K562 (cell line): Measurements from ENCODE around the gene PRRT1. TPM values are rescaled to one million over a fixed set of nuclear protein-coding genes. Genes with fewer than 3 reads are reported as not detected.

Experiments used
- ESRRB ChIP-seq: fragments of 250-450 bp; sonication (Bioruptor Pico); IDR thresholded peaks from 2 replicates; pipeline ENCODE4 v1.5.0; 2020; ENCODE audit warnings: mild to moderate bottlenecking, moderate library complexity, borderline replicate concordance
- ETV5 ChIP-seq: sonication (generic); formaldehyde crosslinking; IDR thresholded peaks from 2 replicates; pipeline ENCODE4 v1.4.0; 2020; ENCODE audit warnings: low read depth, mild to moderate bottlenecking, missing genetic modification reagents
- GTF2E2 ChIP-seq: fragments of 200-800 bp; sonication (Bioruptor generic); IDR thresholded peaks from 2 replicates; pipeline ENCODE4 v1.6.1; 2016; ENCODE audit warnings: missing genetic modification characterization, missing compliant biosample characterization
- HDAC8 ChIP-seq: fragments of 450-650 bp; IDR thresholded peaks from 2 replicates; pipeline ENCODE4 v1.6.1; 2016; ENCODE audit warnings: mild to moderate bottlenecking, missing genetic modification characterization, moderate library complexity, missing compliant biosample characterization
- KLF10 ChIP-seq: fragments of 250-450 bp; sonication (Bioruptor Pico); IDR thresholded peaks from 2 replicates; pipeline ENCODE4 v1.6.1; 2021; ENCODE audit warnings: matching md5 sums
- NCOA4 ChIP-seq: fragments of 450-650 bp; IDR thresholded peaks from 2 replicates; pipeline ENCODE4 v1.6.1; 2018; ENCODE audit warnings: mild to moderate bottlenecking; ENCODE audit not compliant: partially characterized antibody
- NONO ChIP-seq, 2 experiments: fragments of 200-400 bp in 1 of 2; fragments of 450-650 bp in 1 of 2; formaldehyde crosslinking in 1 of 2; IDR thresholded peaks; 2 replicates each; pipeline ENCODE4 v1.6.1; 2017; ENCODE audit warnings: low read depth in 2 of 2, mild to moderate bottlenecking in 2 of 2, moderate library complexity in 2 of 2, low read length in 1 of 2
- NR3C1 ChIP-seq: sonication (generic); formaldehyde crosslinking; IDR thresholded peaks from 2 replicates; pipeline ENCODE4 v1.8.1; 2022; ENCODE audit warnings: missing genetic modification reagents
- SMAD1 ChIP-seq: fragments of 150-350 bp; IDR thresholded peaks from 2 replicates; pipeline ENCODE4 v1.6.1; 2014; ENCODE audit warnings: low read length, low read depth; ENCODE audit not compliant: partially characterized antibody
- SMARCB1 ChIP-seq: IDR thresholded peaks from 2 replicates; pipeline ENCODE4 v1.6.1; 2011; ENCODE audit warnings: improper control_type of control experiment, low read depth; ENCODE audit not compliant: insufficient read length
- TSC22D4 ChIP-seq: fragments of 450-650 bp; IDR thresholded peaks from 2 replicates; pipeline ENCODE4 v1.6.1; 2016; ENCODE audit warnings: missing genetic modification characterization, missing biosample characterization, control low read depth
- ZNF224 ChIP-seq: sonication (generic); formaldehyde crosslinking; IDR thresholded peaks from 2 replicates; pipeline ENCODE4 v1.8.0; 2022; ENCODE audit warnings: mild to moderate bottlenecking, missing genetic modification reagents
- ZNF445 ChIP-seq: fragments of 250-450 bp; sonication (Bioruptor Pico); IDR thresholded peaks from 2 replicates; pipeline ENCODE4 v1.4.0; 2020; ENCODE audit warnings: low read depth, mild to moderate bottlenecking, moderate library complexity
- ZNF507 ChIP-seq: conservative IDR thresholded peaks from 2 replicates; pipeline ENCODE4 v1.6.1; 2017; ENCODE audit warnings: missing genetic modification characterization, missing compliant biosample characterization
- polyA plus RNA-seq, 8 experiments: library from polyadenylated mRNA; depleted of rRNA in 4 of 8; stranded (reverse) in 5 of 8; unstranded in 3 of 8; fragments of >200 nt; fragmentation: Nextera tagmentation in 2 of 8; fragmentation: Illumina TruSeq in 1 of 8; extraction: Ambion mirVana in 2 of 8; extraction: Trizol in 1 of 8; gene quantifications; 2 replicates each; pipeline versions ENCODE4 v1.2.1 to v1.2.3, GENCODE V29; 2011 to 2014; ENCODE audit warnings: inconsistent platforms in 1 of 8, missing spikeins in 1 of 8
- total RNA-seq, 7 experiments: library from RNA; depleted of rRNA in 6 of 7; stranded (reverse); fragments of >200 nt in 6 of 7; fragmentation: Illumina TruSeq in 2 of 7; extraction: Trizol in 2 of 7; gene quantifications; 2 replicates each; pipeline versions ENCODE4 v1.2.1 to v1.2.3, GENCODE V29; 2011 to 2021; ENCODE audit warnings: low replicate concordance in 1 of 7
- TF ChIP-seq, protein P1 (sequence below): fragments of 450-650 bp; IDR thresholded peaks from 2 replicates; pipeline ENCODE4 v1.6.1; 2016; ENCODE audit warnings: mild to moderate bottlenecking, moderate library complexity
- TF ChIP-seq, protein P2 (sequence below): fragments of 450-650 bp; IDR thresholded peaks from 2 replicates; pipeline ENCODE4 v1.6.1; 2017; ENCODE audit warnings: mild to moderate bottlenecking, moderate library complexity

The PRRT1 gene
- total and polyA plus RNA-seq, 9 of the 15 experiments (the other 6 are each of a cell fraction or from before 2014, with no cell fraction given) = 0.14 to 3.5 (median 0.41) TPM

DNA sequence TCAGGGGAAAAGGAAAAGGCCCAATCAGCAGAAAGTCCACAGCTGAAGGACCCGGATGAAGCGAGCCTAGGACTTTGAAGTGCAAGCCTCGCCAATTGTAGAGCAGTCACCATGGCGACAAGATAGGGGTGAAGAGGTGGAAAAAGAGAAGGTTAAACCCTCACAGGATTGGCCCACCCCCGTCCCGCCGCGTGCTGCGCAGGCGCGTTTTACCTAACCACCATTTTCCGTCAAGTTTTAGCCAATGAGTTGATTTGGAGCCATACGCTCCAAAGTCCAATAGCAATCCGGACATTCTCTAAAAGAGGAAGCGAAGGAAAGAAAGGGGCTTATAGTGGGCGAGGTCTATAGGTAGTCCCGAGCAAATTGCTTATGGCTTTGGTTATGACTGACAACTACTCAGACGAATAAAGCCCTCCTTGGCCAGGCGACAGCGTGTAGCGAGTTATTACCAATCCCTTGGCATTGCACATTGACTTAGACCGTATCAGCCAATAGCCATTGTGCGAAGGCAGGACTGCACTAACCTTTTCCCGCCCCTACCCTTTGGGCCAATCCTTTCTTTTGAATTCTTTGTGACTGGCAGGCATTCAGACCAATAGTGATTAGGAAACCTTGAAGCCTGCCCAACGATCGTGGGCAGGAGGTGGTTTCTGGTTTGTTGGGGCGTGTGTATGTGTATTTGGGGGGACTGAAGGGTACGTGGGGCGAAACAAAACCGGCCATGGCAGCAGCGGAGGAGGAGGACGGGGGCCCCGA is 26.2 kb upstream of the PRRT1 start, which contains the start of gene RNF5 (continued):
- TF ChIP-seq, protein P1, sequence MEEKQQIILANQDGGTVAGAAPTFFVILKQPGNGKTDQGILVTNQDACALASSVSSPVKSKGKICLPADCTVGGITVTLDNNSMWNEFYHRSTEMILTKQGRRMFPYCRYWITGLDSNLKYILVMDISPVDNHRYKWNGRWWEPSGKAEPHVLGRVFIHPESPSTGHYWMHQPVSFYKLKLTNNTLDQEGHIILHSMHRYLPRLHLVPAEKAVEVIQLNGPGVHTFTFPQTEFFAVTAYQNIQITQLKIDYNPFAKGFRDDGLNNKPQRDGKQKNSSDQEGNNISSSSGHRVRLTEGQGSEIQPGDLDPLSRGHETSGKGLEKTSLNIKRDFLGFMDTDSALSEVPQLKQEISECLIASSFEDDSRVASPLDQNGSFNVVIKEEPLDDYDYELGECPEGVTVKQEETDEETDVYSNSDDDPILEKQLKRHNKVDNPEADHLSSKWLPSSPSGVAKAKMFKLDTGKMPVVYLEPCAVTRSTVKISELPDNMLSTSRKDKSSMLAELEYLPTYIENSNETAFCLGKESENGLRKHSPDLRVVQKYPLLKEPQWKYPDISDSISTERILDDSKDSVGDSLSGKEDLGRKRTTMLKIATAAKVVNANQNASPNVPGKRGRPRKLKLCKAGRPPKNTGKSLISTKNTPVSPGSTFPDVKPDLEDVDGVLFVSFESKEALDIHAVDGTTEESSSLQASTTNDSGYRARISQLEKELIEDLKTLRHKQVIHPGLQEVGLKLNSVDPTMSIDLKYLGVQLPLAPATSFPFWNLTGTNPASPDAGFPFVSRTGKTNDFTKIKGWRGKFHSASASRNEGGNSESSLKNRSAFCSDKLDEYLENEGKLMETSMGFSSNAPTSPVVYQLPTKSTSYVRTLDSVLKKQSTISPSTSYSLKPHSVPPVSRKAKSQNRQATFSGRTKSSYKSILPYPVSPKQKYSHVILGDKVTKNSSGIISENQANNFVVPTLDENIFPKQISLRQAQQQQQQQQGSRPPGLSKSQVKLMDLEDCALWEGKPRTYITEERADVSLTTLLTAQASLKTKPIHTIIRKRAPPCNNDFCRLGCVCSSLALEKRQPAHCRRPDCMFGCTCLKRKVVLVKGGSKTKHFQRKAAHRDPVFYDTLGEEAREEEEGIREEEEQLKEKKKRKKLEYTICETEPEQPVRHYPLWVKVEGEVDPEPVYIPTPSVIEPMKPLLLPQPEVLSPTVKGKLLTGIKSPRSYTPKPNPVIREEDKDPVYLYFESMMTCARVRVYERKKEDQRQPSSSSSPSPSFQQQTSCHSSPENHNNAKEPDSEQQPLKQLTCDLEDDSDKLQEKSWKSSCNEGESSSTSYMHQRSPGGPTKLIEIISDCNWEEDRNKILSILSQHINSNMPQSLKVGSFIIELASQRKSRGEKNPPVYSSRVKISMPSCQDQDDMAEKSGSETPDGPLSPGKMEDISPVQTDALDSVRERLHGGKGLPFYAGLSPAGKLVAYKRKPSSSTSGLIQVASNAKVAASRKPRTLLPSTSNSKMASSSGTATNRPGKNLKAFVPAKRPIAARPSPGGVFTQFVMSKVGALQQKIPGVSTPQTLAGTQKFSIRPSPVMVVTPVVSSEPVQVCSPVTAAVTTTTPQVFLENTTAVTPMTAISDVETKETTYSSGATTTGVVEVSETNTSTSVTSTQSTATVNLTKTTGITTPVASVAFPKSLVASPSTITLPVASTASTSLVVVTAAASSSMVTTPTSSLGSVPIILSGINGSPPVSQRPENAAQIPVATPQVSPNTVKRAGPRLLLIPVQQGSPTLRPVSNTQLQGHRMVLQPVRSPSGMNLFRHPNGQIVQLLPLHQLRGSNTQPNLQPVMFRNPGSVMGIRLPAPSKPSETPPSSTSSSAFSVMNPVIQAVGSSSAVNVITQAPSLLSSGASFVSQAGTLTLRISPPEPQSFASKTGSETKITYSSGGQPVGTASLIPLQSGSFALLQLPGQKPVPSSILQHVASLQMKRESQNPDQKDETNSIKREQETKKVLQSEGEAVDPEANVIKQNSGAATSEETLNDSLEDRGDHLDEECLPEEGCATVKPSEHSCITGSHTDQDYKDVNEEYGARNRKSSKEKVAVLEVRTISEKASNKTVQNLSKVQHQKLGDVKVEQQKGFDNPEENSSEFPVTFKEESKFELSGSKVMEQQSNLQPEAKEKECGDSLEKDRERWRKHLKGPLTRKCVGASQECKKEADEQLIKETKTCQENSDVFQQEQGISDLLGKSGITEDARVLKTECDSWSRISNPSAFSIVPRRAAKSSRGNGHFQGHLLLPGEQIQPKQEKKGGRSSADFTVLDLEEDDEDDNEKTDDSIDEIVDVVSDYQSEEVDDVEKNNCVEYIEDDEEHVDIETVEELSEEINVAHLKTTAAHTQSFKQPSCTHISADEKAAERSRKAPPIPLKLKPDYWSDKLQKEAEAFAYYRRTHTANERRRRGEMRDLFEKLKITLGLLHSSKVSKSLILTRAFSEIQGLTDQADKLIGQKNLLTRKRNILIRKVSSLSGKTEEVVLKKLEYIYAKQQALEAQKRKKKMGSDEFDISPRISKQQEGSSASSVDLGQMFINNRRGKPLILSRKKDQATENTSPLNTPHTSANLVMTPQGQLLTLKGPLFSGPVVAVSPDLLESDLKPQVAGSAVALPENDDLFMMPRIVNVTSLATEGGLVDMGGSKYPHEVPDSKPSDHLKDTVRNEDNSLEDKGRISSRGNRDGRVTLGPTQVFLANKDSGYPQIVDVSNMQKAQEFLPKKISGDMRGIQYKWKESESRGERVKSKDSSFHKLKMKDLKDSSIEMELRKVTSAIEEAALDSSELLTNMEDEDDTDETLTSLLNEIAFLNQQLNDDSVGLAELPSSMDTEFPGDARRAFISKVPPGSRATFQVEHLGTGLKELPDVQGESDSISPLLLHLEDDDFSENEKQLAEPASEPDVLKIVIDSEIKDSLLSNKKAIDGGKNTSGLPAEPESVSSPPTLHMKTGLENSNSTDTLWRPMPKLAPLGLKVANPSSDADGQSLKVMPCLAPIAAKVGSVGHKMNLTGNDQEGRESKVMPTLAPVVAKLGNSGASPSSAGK = peak; percentile 92; the same call in 1 of the 2 replicates
- TF ChIP-seq SMARCB1 = no peak
- TF ChIP-seq GTF2E2 (tag) = no peak
- TF ChIP-seq ESRRB = no peak
- TF ChIP-seq ZNF224 = no peak
- TF ChIP-seq NONO (IDR thresholded peaks at IDR 0.05; ENCODE audit: low read depth in 2 of 2, low read length in 1 of 2) = no peak
- TF ChIP-seq HDAC8 (tag) = no peak
- TF ChIP-seq, protein P2, sequence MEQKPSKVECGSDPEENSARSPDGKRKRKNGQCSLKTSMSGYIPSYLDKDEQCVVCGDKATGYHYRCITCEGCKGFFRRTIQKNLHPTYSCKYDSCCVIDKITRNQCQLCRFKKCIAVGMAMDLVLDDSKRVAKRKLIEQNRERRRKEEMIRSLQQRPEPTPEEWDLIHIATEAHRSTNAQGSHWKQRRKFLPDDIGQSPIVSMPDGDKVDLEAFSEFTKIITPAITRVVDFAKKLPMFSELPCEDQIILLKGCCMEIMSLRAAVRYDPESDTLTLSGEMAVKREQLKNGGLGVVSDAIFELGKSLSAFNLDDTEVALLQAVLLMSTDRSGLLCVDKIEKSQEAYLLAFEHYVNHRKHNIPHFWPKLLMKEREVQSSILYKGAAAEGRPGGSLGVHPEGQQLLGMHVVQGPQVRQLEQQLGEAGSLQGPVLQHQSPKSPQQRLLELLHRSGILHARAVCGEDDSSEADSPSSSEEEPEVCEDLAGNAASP = no peak
- no peak for TF ChIP-seq NCOA4
- TF ChIP-seq ZNF507 (tag) = no peak
- no peak for TF ChIP-seq SMAD1
- TF ChIP-seq TSC22D4 (tag) = no peak
- no peak for TF ChIP-seq ZNF445 (CRISPR knock-in tag)
- TF ChIP-seq KLF10 (CRISPR knock-in tag) = no peak
- no peak for TF ChIP-seq ETV5 (CRISPR knock-in tag)
- no peak for TF ChIP-seq NR3C1 (CRISPR knock-in tag)
